Measurements from ENCODE around the gene MRM2.

The MRM2 gene

GRCh38 chr7:2259480-2259879, 17.5 kb upstream of the MRM2 start:
- no peaks in the 10 kb centered on the region for H3K27me3 Mint-ChIP-seq
- H3K9me3 Mint-ChIP-seq = no peaks in the 10 kb centered on the region
- H3K27ac Mint-ChIP-seq (ENCODE audit: low read depth) = peak overlapping the region; percentile 55
- peaks cover 14% of the 10 kb centered on the region for H3K4me1 Mint-ChIP-seq
- ATAC-seq (replicated peaks; ENCODE audit: extremely low read depth, poor library complexity, severe bottlenecking) (no peak), DNase-seq (ENCODE audit: low spot score in 2 of 2) (no peak)
- peaks cover 4% of the 10 kb centered on the region for H3K36me3 Mint-ChIP-seq (ENCODE audit: insufficient read depth)
- H3K4me3 Mint-ChIP-seq = peak overlapping the region; percentile 40

GRCh38 chr7:2258661-2259365, 16.8 kb upstream of the MRM2 start:
- Mint-ChIP-seq H3K27me3 (no peaks in the 10 kb centered on the region), H3K36me3 (ENCODE audit: insufficient read depth) (peaks cover 4% of the 10 kb centered on the region), H3K27ac (ENCODE audit: low read depth) (peak overlapping the region; percentile 55), H3K9me3 (no peaks in the 10 kb centered on the region), H3K4me3 (peak overlapping the region; percentile 40), H3K4me1 (peaks cover 14% of the 10 kb centered on the region)
- ATAC-seq (replicated peaks; ENCODE audit: extremely low read depth, poor library complexity, severe bottlenecking) (peak; percentile 71), DNase-seq (ENCODE audit: low spot score in 2 of 2) (peak in 1 of 2 donors; percentile 29)

GRCh38 chr7:2257651-2258050, 15.6 kb upstream of the MRM2 start:
- peaks cover 18% of the 10 kb centered on the region for H3K4me1 Mint-ChIP-seq
- H3K27me3 Mint-ChIP-seq = no peaks in the 10 kb centered on the region
- ATAC-seq (replicated peaks; ENCODE audit: extremely low read depth, poor library complexity, severe bottlenecking) (no peak), DNase-seq (ENCODE audit: low spot score in 2 of 2) (no peak)
- peaks cover 4% of the 10 kb centered on the region for H3K36me3 Mint-ChIP-seq (ENCODE audit: insufficient read depth)
- H3K4me3 Mint-ChIP-seq = no peak overlapping the region
- H3K27ac Mint-ChIP-seq (ENCODE audit: low read depth) = no peak overlapping the region
- no peaks in the 10 kb centered on the region for H3K9me3 Mint-ChIP-seq

- H3K4me1 Mint-ChIP-seq = peaks cover 18% of the 10 kb centered on the region
- no peak overlapping the region for H3K27ac Mint-ChIP-seq (ENCODE audit: low read depth)
- ATAC-seq (replicated peaks; ENCODE audit: extremely low read depth, poor library complexity, severe bottlenecking) = no peak
- H3K4me3 Mint-ChIP-seq = no peak overlapping the region
- no peak for DNase-seq (ENCODE audit: low spot score in 2 of 2)
- H3K27me3 Mint-ChIP-seq = no peaks in the 10 kb centered on the region
- no peaks in the 10 kb centered on the region for H3K9me3 Mint-ChIP-seq
- peaks cover 4% of the 10 kb centered on the region for H3K36me3 Mint-ChIP-seq (ENCODE audit: insufficient read depth)
Measured at GRCh38 chr7:2257046-2257551, 15.1 kb upstream of the MRM2 start.

GRCh38 chr7:2256306-2257045, 14.5 kb upstream of the MRM2 start:
- Mint-ChIP-seq H3K27ac (ENCODE audit: low read depth) (no peak overlapping the region), H3K4me1 (peaks cover 18% of the 10 kb centered on the region), H3K36me3 (ENCODE audit: insufficient read depth) (peaks cover 3% of the 10 kb centered on the region), H3K4me3 (no peak overlapping the region), H3K9me3 (no peaks in the 10 kb centered on the region), H3K27me3 (no peaks in the 10 kb centered on the region)
- ATAC-seq (replicated peaks; ENCODE audit: extremely low read depth, poor library complexity, severe bottlenecking) = no peak
- no peak for DNase-seq (ENCODE audit: low spot score in 2 of 2)

- Mint-ChIP-seq H3K27me3 (no peaks in the 10 kb centered on the region), H3K36me3 (ENCODE audit: insufficient read depth) (peaks cover 5% of the 10 kb centered on the region), H3K9me3 (no peaks in the 10 kb centered on the region), H3K4me3 (no peak overlapping the region), H3K4me1 (peaks cover 18% of the 10 kb centered on the region), H3K27ac (ENCODE audit: low read depth) (no peak overlapping the region)
- no peak for ATAC-seq (replicated peaks; ENCODE audit: extremely low read depth, poor library complexity, severe bottlenecking)
- no peak for DNase-seq (ENCODE audit: low spot score in 2 of 2)
Measured at GRCh38 chr7:2255145-2256139, 13.4 kb upstream of the MRM2 start.

- Mint-ChIP-seq H3K27ac (ENCODE audit: low read depth) (no peak overlapping the region), H3K36me3 (ENCODE audit: insufficient read depth) (peaks cover 5% of the 10 kb centered on the region)
Measured at GRCh38 chr7:2254429-2255144, 12.6 kb upstream of the MRM2 start.

GRCh38 chr7:2253525-2254244, 11.7 kb upstream of the MRM2 start:
- Mint-ChIP-seq H3K9me3 (no peaks in the 10 kb centered on the region), H3K36me3 (ENCODE audit: insufficient read depth) (peaks cover 6% of the 10 kb centered on the region), H3K4me1 (peaks cover 12% of the 10 kb centered on the region), H3K27me3 (no peaks in the 10 kb centered on the region), H3K27ac (ENCODE audit: low read depth) (peak overlapping the region; percentile 59), H3K4me3 (no peak overlapping the region)
- ATAC-seq (replicated peaks; ENCODE audit: extremely low read depth, poor library complexity, severe bottlenecking) (no peak), DNase-seq (ENCODE audit: low spot score in 2 of 2) (no peak)

More at GRCh38 chr7:2254429-2255144, 12.6 kb upstream of the MRM2 start:
- Mint-ChIP-seq H3K4me3 (no peak overlapping the region), H3K9me3 (no peaks in the 10 kb centered on the region), H3K27me3 (no peaks in the 10 kb centered on the region), H3K4me1 (peaks cover 13% of the 10 kb centered on the region)
- ATAC-seq (replicated peaks; ENCODE audit: extremely low read depth, poor library complexity, severe bottlenecking) (no peak), DNase-seq (ENCODE audit: low spot score in 2 of 2) (no peak)

- H3K9me3 Mint-ChIP-seq = no peaks in the 10 kb centered on the region
- DNase-seq (ENCODE audit: low spot score in 2 of 2) (no peak), ATAC-seq (replicated peaks; ENCODE audit: extremely low read depth, poor library complexity, severe bottlenecking) (no peak)
- H3K36me3 Mint-ChIP-seq (ENCODE audit: insufficient read depth) = peaks cover 8% of the 10 kb centered on the region
- H3K27ac Mint-ChIP-seq (ENCODE audit: low read depth) = peak overlapping the region; percentile 59
- no peak overlapping the region for H3K4me3 Mint-ChIP-seq
- no peaks in the 10 kb centered on the region for H3K27me3 Mint-ChIP-seq
- H3K4me1 Mint-ChIP-seq = peaks cover 12% of the 10 kb centered on the region
Measured at GRCh38 chr7:2253021-2253420, 11.0 kb upstream of the MRM2 start.

GRCh38 chr7:2251841-2252771, 10.1 kb upstream of the MRM2 start:
- H3K4me3 Mint-ChIP-seq = no peak overlapping the region
- H3K36me3 Mint-ChIP-seq (ENCODE audit: insufficient read depth) = peaks cover 8% of the 10 kb centered on the region
- no peaks in the 10 kb centered on the region for H3K9me3 Mint-ChIP-seq
- no peaks in the 10 kb centered on the region for H3K27me3 Mint-ChIP-seq
- DNase-seq (ENCODE audit: low spot score in 2 of 2) = no peak
- H3K4me1 Mint-ChIP-seq = peaks cover 12% of the 10 kb centered on the region
- no peak for ATAC-seq (replicated peaks; ENCODE audit: extremely low read depth, poor library complexity, severe bottlenecking)
- no peak overlapping the region for H3K27ac Mint-ChIP-seq (ENCODE audit: low read depth)

- no peaks in the 10 kb centered on the region for H3K27me3 Mint-ChIP-seq
- no peak for ATAC-seq (replicated peaks; ENCODE audit: extremely low read depth, poor library complexity, severe bottlenecking)
Measured at GRCh38 chr7:2251381-2251780, 9.4 kb upstream of the MRM2 start.

More at GRCh38 chr7:2251381-2251780, 9.4 kb upstream of the MRM2 start:
- Mint-ChIP-seq H3K4me1 (peaks cover 12% of the 10 kb centered on the region), H3K4me3 (no peak overlapping the region), H3K9me3 (no peaks in the 10 kb centered on the region), H3K36me3 (ENCODE audit: insufficient read depth) (peaks cover 8% of the 10 kb centered on the region), H3K27ac (ENCODE audit: low read depth) (no peak overlapping the region)
- DNase-seq (ENCODE audit: low spot score in 2 of 2) = no peak

Measured in central memory CD8-positive, alpha-beta T cell (primary cell).